ENCODE data around the gene VASH2. TPM values are rescaled to one million over a fixed set of nuclear protein-coding genes. Genes with fewer than 3 reads are reported as not detected.

VASH2 gene
- total RNA-seq, 1 donor from 2014 or later: 0.07 TPM

GRCh38 chr1:213032651-213033050 is 82.3 kb downstream of the VASH2 start:
- Mint-ChIP-seq H3K4me3 (no peak overlapping the region), H3K27me3 (peaks cover 27% of the 10 kb centered on the region), H3K4me1 (no peaks in the 10 kb centered on the region), H3K9me3 (no peaks in the 10 kb centered on the region), H3K27ac (no peak overlapping the region), H3K36me3 (ENCODE audit: low read depth) (no peaks in the 10 kb centered on the region)
- ATAC-seq (ENCODE audit: low read depth) (no peak), DNase-seq (no peak)
- intact Hi-C loops (cut with micrococcal nuclease): no loop called here
- ChIA-PET POLR2A (no interaction called here), CTCF (no interaction called here)
- TF ChIP-seq CTCF (IDR thresholded peaks at IDR 0.05): no peak

DNA sequence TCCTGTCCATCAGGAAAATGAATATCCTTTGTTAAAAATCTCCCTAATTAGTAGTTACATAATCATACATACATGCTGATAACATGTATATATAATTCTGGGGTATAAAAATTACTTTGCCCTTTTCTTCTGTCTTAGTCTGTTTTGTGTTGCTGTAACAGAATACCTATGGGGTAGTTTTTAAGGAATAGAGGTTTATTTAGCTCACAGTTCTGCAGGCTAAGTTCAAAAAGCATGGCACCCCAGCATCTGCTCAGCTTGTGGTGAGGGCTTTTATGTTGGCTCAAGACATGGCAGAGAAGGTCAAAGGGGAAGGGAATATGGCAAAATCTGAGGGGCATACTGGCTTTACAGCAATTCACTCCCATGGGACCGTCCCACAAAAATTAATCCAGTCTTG is 84.4 kb downstream of the VASH2 start:
- TF ChIP-seq CTCF (IDR thresholded peaks at IDR 0.05): no peak
- H3K36me3 Mint-ChIP-seq (ENCODE audit: low read depth): no peaks in the 10 kb centered on the region
- no peak overlapping the region for H3K4me3 Mint-ChIP-seq
- ChIA-PET CTCF (no interaction called here), POLR2A (no interaction called here)
- DNase-seq (no peak), ATAC-seq (ENCODE audit: low read depth) (no peak)
- peaks cover 31% of the 10 kb centered on the region for H3K27me3 Mint-ChIP-seq
- no peaks in the 10 kb centered on the region for H3K9me3 Mint-ChIP-seq
- intact Hi-C loops (cut with micrococcal nuclease): no loop called here
- H3K27ac Mint-ChIP-seq: no peak overlapping the region
- no peaks in the 10 kb centered on the region for H3K4me1 Mint-ChIP-seq

GRCh38 chr1:213035573-213035972 is 85.2 kb downstream of the VASH2 start:
- no peak for TF ChIP-seq CTCF (IDR thresholded peaks at IDR 0.05)
- POLR2A ChIA-PET: no interaction called here
- CTCF ChIA-PET: no interaction called here

More at GRCh38 chr1:213035573-213035972, 85.2 kb downstream of the VASH2 start:
- H3K36me3 Mint-ChIP-seq (ENCODE audit: low read depth): no peaks in the 10 kb centered on the region
- H3K9me3 Mint-ChIP-seq: no peaks in the 10 kb centered on the region
- intact Hi-C loops (cut with micrococcal nuclease): no loop called here
- H3K4me1 Mint-ChIP-seq: no peaks in the 10 kb centered on the region
- ATAC-seq (ENCODE audit: low read depth): no peak
- no peak overlapping the region for H3K4me3 Mint-ChIP-seq
- no peak overlapping the region for H3K27ac Mint-ChIP-seq
- peaks cover 28% of the 10 kb centered on the region for H3K27me3 Mint-ChIP-seq
- DNase-seq: no peak

Other genes starting within 250 kb of the VASH2 start
- gene NSL1, start 158.8 kb upstream of the VASH2 start, total RNA-seq: 34.4 and 44.5 TPM in 2 replicates
- 30.3 and 31.4 TPM in 2 replicates for gene TATDN3, start 158.6 kb upstream of the VASH2 start, total RNA-seq
- 0.64 TPM in 1 of 2 replicates, not detected in the other for gene SPATA45, start 102.9 kb upstream of the VASH2 start, total RNA-seq
- gene FLVCR1, start 92.3 kb upstream of the VASH2 start, total RNA-seq: 12.7 and 16.4 TPM in 2 replicates
- gene ANGEL2, start 65.3 kb downstream of the VASH2 start, total RNA-seq: 54.1 and 63.3 TPM in 2 replicates
- gene RPS6KC1, start 100.7 kb downstream of the VASH2 start, total RNA-seq: 12.9 and 13.0 TPM in 2 replicates